Anterior cingulate cortex (tissue), 58 donors: Measurements from ENCODE around the gene GRIA1.

Source experiments
- DNase-seq, 58 donors: peaks; one replicate each; lab custom pipeline; 2025; lab: John Stamatoyannopoulos, UW

Gene GRIA1

GRCh38 chr5:153496835-153497234, 6.4 kb downstream of the GRIA1 start:
- peak in 1 of 58 donors; percentile 40 for DNase-seq

DNA sequence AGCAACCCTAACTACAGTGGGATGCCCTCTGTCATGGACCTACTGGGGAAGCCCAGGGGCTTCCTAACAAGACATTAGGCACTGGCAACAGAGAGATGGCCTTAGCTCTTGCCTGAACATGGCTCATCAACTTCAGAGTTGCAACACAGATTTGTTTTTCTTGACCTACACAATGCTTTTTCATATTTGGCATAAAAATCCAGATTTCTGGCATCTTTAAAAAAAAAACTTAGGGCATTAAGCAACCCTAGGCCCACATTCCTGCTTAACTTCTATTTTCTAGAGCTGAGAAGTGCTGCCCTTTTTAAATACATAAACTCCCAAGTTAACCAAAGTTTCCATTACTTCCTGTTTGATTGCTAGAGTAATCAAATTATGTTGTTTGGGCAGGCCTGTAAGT, 8.0 kb downstream of the GRIA1 start:
- DNase-seq: no peak

GRCh38 chr5:153500178-153500577, 9.7 kb downstream of the GRIA1 start:
- DNase-seq: no peak

DNA sequence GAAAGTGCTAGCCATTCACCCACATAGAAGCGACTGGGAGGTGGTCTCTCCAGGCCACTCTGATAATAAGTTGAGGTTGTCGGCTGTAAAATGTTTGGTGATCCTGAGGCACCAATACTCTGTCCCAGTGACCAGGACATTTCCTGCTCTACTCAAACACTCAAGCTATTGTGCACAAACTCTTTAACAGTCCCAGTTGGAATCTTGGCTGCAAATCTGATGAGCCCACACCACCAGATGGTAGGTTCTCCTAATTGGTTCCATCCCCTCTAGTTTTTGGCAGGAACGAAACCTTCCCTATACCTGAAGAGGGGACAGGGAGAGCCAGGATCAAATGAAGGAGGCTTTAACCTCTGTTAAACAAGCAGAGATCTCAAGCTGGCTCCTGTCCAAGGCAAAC, 14.3 kb downstream of the GRIA1 start:
- DNase-seq: no peak

GRCh38 chr5:153508700-153509099, 18.2 kb downstream of the GRIA1 start:
- DNase-seq: no peak

DNA sequence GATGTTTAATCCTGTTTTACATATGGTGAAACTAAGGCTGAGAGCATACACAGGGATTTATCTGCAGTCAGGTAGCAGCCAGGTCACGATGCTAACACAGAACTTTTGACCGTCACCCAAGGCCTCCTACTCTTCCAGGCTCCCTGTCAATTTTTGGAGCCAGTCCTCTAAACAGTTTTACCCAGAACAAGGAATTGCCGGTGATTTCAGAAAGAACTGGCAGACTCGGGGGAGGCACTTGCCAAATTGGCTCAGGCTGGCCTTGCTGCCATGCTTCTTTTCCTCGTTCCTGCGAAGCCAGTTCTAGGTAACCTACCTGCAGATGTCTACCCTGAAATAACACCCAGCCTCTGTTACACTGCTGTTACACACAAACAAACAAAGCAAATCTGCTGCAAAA, 21.2 kb downstream of the GRIA1 start:
- peak in 14 of 58 donors; percentile 10 to 46 (median 24) for DNase-seq

GRCh38 chr5:153513156-153513555, 22.7 kb downstream of the GRIA1 start:
- peak in 26 of 58 donors; percentile 10 to 68 (median 36) for DNase-seq

- no peak for DNase-seq
Measured at GRCh38 chr5:153515301-153515700, 24.8 kb downstream of the GRIA1 start.

GRCh38 chr5:153516504-153517240, 26.2 kb downstream of the GRIA1 start:
- peak in 10 of 58 donors; percentile 3 to 42 (median 18) for DNase-seq

DNA sequence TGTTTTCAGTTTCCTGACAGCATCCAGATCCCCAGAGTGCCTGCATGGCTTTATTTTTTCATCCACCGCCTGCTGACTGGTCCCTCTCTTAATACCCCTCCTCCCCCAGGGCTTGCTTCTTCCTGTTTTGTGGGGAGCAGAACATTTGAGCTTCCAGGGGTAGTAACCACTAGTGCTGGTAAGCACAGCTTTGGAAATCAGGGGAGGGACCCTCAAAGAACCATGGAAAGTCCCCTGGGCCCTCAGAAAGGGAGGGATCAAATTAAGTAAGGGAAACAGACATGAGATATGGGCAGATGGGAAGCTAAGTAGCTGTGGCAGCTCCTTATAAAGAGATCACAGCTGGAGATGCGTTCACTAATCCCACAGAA, 26.8 kb downstream of the GRIA1 start:
- no peak for DNase-seq

DNA sequence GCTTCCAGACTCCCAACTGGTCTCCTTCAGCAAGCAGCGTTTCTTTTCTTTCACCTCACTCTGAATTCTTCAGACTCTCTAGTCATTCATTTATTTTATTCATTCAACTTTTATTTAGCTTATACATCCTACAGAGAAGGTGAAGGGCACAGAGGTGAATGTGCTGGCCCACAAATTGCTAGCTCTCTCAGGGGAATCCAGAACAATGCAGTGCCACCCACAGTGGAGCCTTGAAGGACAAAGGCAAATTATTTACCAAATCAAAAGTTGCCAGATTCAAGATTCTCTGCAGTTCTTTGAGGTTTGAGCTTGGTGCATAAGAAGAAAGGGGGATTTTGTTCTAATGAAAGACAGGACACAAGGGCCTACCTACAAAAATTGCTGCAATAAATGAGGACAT, 29.7 kb downstream of the GRIA1 start:
- DNase-seq: no peak

GRCh38 chr5:153520952-153521351, 30.5 kb downstream of the GRIA1 start:
- no peak for DNase-seq

DNA sequence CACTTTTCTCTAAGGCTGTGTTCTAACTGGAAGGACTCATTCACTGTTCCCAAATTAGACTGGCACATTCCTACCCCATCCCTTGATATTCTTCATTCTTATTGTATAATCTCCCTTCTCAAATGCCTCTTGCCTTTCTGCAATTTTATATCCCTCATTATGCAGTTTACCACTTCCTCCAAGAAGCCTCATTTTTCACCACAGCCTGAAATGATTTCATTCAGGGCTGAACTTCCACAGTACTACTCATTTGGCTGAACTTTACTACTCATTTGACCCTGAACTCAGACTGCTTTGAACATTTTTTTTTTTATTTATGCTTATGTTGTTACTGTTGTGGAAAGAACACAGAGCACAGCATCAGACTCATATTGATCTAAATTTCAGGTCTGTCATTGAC, 32.7 kb downstream of the GRIA1 start:
- DNase-seq: no peak

GRCh38 chr5:153523831-153524230, 33.4 kb downstream of the GRIA1 start:
- DNase-seq: peak in 3 of 58 donors; percentile 3 to 25 (median 11)

- DNase-seq: no peak
Measured at GRCh38 chr5:153525536-153525935, 35.1 kb downstream of the GRIA1 start.

DNA sequence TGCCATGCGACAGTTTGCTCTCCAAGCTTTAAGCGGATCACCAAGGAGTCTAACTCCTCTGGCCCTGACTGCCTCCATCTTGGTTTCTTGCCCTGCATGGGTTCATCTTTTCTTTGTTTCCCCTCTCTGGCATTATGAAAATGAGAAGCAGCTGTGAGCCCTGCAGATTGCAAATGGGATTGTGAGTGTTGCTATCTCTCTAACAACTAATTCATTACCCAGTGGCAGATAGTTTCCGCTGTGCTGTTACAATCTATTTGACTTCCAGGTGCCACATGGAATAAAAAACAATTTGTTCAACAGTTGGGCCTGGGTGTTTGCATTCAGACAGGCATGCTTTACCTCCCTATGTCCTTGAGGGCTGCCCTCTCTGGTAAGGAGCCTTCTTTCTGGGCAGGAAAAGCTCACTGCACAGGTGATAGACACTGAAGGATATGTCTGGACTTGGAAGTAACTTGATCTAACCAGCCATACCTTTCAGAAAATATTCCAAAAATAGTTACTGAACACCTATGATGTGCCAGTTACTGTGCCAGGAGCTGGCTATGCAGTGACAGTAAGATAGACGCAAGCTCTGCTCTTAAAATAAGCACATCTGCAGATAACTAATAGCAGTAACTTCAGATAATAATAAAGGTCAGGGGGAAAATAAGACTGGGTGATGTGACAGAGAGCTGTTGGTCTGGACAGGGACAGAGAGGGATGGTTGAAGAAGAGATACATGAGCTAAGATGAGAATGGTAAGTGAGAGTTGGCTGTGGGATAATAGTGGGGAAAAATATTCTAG, 40.1 kb downstream of the GRIA1 start:
- DNase-seq: no peak

GRCh38 chr5:153533546-153533945, 43.1 kb downstream of the GRIA1 start:
- DNase-seq: no peak

DNA sequence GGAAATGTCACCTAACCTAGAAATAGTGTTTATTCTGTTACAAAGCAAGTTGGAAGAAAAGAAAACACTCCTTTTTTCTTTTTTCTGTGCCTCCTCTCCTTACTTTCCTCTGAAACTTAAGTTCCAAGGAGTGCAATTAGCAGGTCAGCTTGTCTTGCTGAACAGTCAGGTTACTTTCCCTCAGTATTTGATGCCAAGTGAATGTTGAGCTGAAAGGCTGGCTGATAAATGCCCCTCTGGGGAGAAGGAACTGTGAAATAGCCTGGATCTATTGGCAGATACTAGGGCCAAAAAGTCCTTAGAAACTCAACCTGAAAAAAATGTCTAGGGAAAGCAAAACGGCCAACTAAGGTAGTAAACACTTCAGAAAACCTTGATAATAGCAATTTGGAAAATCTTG, 43.6 kb downstream of the GRIA1 start:
- DNase-seq: no peak

GRCh38 chr5:153537207-153537606, 46.7 kb downstream of the GRIA1 start:
- DNase-seq: peak in 1 of 58 donors; percentile 10

DNA sequence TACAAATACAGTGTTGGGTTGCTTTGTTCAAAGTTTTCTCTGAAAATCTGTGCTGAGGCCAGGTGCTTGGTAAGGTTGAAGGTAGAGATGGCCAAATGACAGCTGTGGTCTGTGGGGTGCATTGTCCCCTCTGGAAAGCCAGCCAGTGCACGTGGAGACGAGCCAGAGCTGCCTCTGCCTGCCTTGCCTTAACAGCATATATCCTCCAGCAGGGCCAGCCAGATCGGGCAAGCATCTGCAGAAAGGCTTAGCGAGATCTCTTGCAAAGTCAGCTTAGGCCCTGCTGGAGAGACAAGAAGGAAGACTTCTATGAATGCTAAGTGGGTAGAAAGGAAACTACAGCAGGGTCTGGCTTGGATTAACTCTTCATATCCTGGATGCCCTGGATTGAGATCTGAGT, 49.5 kb downstream of the GRIA1 start:
- no peak for DNase-seq

DNA sequence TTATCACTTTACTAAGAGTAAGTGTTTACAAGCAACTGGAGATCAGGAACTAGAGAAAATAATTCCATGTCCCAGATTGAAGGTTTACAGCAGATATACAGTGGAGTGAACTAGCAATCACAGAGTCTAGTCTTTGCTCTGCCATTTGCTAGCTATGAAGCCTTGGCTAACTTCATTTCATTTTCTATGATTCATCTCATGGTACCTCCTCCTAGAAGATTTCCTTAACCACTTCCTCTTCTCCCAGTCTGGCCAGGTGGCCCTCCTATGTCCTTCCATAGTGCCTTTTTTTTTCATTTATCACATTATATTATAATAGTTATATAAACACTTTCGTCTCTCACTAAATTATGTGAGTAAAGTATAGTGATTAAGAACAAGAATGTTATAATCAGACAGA, 52.1 kb downstream of the GRIA1 start:
- no peak for DNase-seq

GRCh38 chr5:153543288-153543687, 52.8 kb downstream of the GRIA1 start:
- no peak for DNase-seq
